GM10266 (cell line): ENCODE measurements around the gene EGFLAM.

Experiments used
- DNase-seq: peaks from one replicate; pipeline ENCODE4 v3.0.0; 2012; ENCODE audit errors: extremely low spot score
- CTCF ChIP-seq: IDR thresholded peaks from 2 replicates; pipeline ENCODE4 v1.5.1; 2012; ENCODE audit warnings: mild to moderate bottlenecking, low read depth; ENCODE audit not compliant: control insufficient read depth, insufficient read depth; ENCODE audit errors: missing control alignments

Gene EGFLAM

GRCh38 chr5:38381361-38381760, 123.0 kb downstream of the EGFLAM start:
- DNase-seq: no peak
- no peak for TF ChIP-seq CTCF

GRCh38 chr5:38382898-38383297, 124.5 kb downstream of the EGFLAM start:
- peak; percentile 76 for TF ChIP-seq CTCF
- peak; percentile 55 for DNase-seq

GRCh38 chr5:38383701-38384100, 125.3 kb downstream of the EGFLAM start:
- no peak for DNase-seq
- no peak for TF ChIP-seq CTCF

GRCh38 chr5:38384396-38384795, 126.0 kb downstream of the EGFLAM start:
- TF ChIP-seq CTCF: no peak
- no peak for DNase-seq

- no peak for TF ChIP-seq CTCF
Observed at GRCh38 chr5:38387161-38387560, 128.8 kb downstream of the EGFLAM start.

GRCh38 chr5:38393636-38394035, 135.3 kb downstream of the EGFLAM start:
- no peak for TF ChIP-seq CTCF
- no peak for DNase-seq

More at GRCh38 chr5:38387161-38387560, 128.8 kb downstream of the EGFLAM start:
- no peak for DNase-seq

- TF ChIP-seq CTCF: no peak
- no peak for DNase-seq
Observed at GRCh38 chr5:38396766-38397165, 138.4 kb downstream of the EGFLAM start.
